ENCODE data around the gene PPM1L.

GRCh38 chr3:160748231-160748630 lies 7.8 kb upstream of the PPM1L start:
- TF ChIP-seq CTCF (IDR thresholded peaks at IDR 0.05) (no peak), EZH2 (IDR thresholded peaks at IDR 0.05; ENCODE audit: borderline replicate concordance, insufficient read depth, low read depth, low read length, poor library complexity, severe bottlenecking) (no peak)

Measured in B cell (primary cell).